Rectal smooth muscle tissue (tissue), 1 donor: ENCODE measurements around the gene FGF19.
"Not testable (repeated sequence)": the region's sequence is repeated elsewhere in the genome, so short reads cannot be mapped to it uniquely, and the experiment has no call there.

ENCODE experiments used
- H3K27ac ChIP-seq: one replicate; pipeline ENCODE4 v1.7.0; 2013; ENCODE audit warnings: low read depth, low read length, inconsistent platforms
- H3K27me3 ChIP-seq: one replicate; pipeline ENCODE4 v1.7.0; 2013; ENCODE audit warnings: low read length; ENCODE audit not compliant: control insufficient read depth, insufficient read depth
- H3K36me3 ChIP-seq: one replicate; pipeline ENCODE4 v1.7.0; 2013; ENCODE audit warnings: low read length; ENCODE audit not compliant: control insufficient read depth, insufficient read depth
- H3K4me1 ChIP-seq: one replicate; pipeline ENCODE4 v1.7.0; 2013; ENCODE audit warnings: low read length; ENCODE audit not compliant: control insufficient read depth, insufficient read depth
- H3K4me3 ChIP-seq: one replicate; pipeline ENCODE4 v1.7.0; 2013; ENCODE audit warnings: low read length
- H3K9ac ChIP-seq: one replicate; pipeline ENCODE4 v1.7.0; 2013; ENCODE audit warnings: low read length

The FGF19 gene

DNA sequence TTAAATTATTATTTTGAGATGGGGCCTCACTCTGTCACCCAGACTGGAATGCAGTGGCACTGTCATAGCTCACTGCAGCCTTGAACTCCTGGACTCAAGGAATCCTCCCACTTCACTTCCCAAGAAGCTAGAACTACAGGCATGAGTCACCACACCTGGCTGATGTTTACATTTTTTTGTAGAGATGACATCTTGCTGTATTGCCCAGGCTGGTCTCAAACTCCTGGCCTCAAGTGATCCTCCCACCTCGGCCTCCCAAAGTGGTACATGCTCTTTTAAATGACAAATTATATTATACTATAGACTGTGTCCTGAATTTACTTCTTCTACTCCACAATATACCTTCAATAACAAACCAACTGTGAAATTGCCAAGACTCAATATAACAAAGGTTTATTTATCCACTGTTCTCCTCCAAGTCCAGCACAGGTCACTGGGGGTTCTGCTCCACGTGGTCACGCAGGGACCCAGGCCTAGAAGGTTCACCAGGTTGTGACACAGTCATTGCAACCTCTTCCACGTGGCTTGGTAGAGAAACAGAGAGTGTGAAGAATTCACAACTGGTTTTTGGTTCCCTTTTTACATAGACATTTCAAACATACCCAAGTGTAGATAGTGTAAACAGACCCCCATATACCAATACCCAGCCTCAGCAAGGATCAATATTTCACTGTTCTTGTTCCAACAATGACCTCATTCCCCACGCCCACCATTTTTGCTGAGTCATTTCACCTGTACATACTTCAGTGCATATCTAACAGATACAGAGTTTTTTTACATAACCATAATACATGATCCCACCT lies 15.7 kb downstream of the FGF19 start:
- not testable (repeated sequence) for H3K9ac ChIP-seq, H3K27ac ChIP-seq, H3K27me3 ChIP-seq, H3K4me1 ChIP-seq, H3K36me3 ChIP-seq, H3K4me3 ChIP-seq

DNA sequence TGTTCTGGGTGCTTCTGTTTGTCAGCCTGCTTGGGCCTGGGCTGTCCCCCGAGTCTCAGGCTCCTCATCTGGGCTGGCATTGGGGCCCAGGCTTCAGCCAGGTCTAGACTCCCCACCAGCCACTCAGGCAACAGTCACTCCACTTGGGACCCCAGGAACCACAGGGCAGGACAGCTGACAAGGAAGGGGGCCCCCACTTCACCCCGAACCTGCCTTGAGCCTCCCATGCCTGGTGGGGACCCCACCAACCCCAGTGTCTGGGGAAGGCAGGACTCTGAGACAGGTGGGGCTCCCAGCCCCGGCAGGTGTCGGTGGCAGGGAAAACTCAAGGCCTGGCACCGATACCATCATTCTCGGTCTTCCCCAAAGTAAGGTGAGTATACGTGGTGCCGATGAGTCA lies 17.0 kb downstream of the FGF19 start:
- Histone ChIP-seq H3K9ac (no peak overlapping the region), H3K4me1 (no peaks in the 10 kb centered on the region), H3K27me3 (no peaks in the 10 kb centered on the region), H3K4me3 (no peak overlapping the region), H3K27ac (no peak overlapping the region), H3K36me3 (no peaks in the 10 kb centered on the region)

DNA sequence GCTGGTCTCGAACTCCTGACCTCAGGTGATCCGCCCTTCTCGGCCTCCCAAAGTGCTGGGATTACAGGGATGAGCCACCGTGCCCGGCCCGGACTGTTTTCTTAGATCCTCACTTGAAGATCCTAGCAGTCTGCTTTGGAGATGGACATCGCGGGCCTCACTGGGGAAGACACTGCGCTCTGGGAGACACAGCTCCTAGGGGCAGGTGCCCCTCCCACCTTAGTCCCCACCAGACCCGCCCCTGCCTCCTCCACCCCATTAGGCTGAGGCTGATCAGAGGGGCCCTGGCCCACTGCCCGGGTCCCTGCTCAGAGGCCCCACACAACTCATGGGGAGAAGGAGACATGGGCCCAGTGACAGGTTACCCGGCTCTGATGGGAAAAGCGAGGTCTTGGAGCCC lies 17.4 kb downstream of the FGF19 start:
- Histone ChIP-seq H3K9ac (no peak overlapping the region), H3K4me1 (no peaks in the 10 kb centered on the region), H3K27me3 (no peaks in the 10 kb centered on the region), H3K36me3 (no peaks in the 10 kb centered on the region), H3K27ac (no peak overlapping the region), H3K4me3 (no peak overlapping the region)

DNA sequence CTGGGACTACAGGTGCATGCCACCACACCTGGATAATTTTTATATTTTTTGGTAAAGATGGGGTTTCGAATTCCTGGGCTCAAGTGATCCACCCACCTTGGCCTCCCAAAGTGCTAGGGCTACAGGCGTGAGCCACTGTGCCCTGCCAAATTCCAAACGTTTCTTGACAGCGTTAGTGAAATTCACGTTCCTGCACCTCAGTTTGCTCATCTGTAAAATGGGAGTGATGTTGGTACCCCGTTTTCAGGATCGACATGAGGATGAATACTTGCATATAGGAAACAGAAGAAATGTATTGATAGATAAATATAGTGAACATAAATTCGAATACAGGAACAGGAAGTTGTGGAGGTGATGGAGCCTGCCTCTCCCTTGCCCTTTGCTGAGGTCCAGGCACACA lies 18.5 kb downstream of the FGF19 start:
- Histone ChIP-seq H3K4me3 (no peak overlapping the region), H3K4me1 (no peaks in the 10 kb centered on the region), H3K36me3 (no peaks in the 10 kb centered on the region), H3K27ac (no peak overlapping the region), H3K27me3 (no peaks in the 10 kb centered on the region), H3K9ac (no peak overlapping the region)

DNA sequence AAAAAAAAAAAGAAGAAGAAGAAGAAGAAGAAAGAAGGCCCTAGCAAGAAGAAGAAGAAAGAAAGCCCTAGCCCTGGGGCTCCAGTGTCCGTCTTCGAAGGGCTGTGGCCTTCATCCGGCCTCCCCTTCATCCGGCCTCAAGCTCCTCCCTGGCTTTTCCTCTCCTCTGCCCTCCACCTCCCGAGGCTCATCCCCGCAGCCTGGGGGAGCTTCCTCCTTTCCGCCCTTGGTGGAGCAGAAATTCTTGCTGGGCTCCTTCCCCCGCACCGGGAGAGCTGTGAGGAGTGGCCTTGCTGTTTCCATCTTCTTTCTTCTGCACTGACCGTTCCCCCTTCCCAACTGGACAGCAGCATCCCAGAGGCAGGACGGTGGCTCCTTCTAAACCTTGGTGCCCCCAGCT lies 19.2 kb downstream of the FGF19 start:
- Histone ChIP-seq H3K27ac (no peak overlapping the region), H3K36me3 (no peaks in the 10 kb centered on the region), H3K4me1 (no peaks in the 10 kb centered on the region), H3K27me3 (no peaks in the 10 kb centered on the region), H3K9ac (no peak overlapping the region), H3K4me3 (no peak overlapping the region)

DNA sequence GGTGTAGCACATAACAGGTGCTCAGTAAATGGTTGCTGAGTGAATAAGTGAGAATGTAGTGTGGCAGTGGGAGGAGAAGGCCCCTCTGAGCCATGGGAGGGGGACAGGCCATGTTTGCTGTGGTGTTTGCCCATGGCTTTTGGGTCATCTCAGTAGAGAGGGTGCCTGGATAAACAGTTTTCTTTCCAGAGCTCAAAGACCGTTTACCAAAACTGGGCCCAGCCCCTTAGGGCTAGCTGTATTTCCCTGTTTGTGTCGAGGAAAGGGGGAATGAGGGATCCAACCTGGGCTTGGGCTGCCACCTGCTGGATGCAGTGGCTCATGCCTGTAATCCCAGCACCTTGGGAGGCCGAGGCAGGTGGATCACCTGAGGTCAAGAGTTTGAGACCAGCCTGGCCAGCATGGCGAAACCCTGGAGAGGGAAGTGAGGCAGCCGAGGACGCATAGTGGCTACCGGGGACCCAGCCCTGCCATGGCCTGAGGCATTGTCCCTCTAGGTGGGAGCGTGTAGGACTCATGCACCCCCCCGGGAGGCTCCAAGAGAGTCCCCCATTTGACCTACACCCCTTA lies 20.0 kb downstream of the FGF19 start:
- H3K36me3 ChIP-seq = no peaks in the 10 kb centered on the region
- H3K9ac ChIP-seq = no peak overlapping the region
- no peaks in the 10 kb centered on the region for H3K27me3 ChIP-seq
- H3K27ac ChIP-seq = no peak overlapping the region
- H3K4me3 ChIP-seq = no peak overlapping the region
- no peaks in the 10 kb centered on the region for H3K4me1 ChIP-seq

DNA sequence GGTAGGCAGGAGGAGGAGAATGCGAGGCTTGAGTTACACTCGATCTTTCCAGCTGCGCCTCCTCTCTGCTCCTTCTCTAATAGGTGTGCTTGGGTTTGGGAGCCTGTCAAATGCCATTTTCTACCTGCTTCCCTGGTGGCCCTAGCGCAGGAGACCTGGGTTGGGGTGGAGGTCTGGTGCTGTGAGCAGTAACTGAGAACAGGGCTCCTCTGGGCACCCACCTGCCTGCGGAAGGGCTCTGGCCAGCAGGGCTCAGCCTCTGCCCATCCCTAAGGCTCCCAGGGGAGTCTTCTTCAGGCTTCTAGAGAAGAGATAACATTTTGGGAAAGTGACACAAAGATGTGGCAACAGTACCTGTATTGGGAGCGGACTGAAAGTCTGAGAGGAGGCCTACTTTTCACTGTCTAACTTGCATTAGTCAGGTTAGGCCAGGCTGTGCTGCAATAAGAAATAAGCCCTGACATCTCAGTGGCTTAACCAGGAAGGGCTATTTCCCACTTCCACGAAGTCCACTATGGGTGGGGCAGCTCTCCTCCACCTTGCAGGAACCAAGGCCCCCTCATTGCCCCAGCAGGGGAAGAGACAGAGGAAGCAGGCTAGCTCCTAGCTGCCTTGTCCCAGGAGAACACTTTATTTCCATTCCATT lies 21.0 kb downstream of the FGF19 start:
- Histone ChIP-seq H3K9ac (no peak overlapping the region), H3K27ac (no peak overlapping the region), H3K36me3 (no peaks in the 10 kb centered on the region), H3K4me3 (no peak overlapping the region), H3K27me3 (no peaks in the 10 kb centered on the region), H3K4me1 (no peaks in the 10 kb centered on the region)

DNA sequence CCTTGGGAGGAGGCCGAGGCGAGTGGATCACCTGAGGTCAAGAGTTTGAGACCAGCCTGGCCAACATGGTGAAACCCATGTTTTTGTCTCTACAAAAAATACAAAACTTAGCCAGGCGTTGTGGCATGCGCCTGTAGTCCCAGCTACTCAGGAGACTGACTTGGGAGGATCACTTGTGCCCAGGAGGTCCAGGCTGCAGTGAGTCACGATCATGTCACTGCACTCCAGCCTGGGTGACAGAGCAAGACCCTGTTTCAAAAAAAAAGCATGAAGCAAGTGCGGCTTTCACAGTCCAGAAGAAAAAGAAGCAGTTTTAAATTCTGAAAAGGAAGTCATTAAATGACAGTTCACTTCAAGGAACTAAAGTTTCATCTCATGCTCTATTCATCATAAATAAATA lies 21.6 kb downstream of the FGF19 start:
- H3K9ac ChIP-seq = no peak overlapping the region
- no peaks in the 10 kb centered on the region for H3K36me3 ChIP-seq
- no peaks in the 10 kb centered on the region for H3K27me3 ChIP-seq
- H3K27ac ChIP-seq = no peak overlapping the region
- no peak overlapping the region for H3K4me3 ChIP-seq
- no peaks in the 10 kb centered on the region for H3K4me1 ChIP-seq

DNA sequence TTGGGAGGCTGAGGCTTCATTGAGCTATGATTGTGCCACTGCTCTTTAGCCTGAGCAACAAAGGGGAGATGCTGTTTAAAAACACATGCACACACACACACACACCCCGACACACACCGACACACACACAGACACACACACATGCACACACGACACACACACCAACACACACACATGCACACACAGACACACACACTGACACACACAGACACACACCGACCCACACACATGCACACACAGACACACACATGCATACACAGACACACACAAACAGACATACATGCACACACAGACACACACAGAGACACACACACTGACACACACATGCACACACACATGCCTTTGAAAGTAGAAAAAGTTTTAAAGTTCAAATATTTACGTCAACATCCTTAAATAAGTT lies 23.1 kb downstream of the FGF19 start:
- Histone ChIP-seq H3K4me1 (no peaks in the 10 kb centered on the region), H3K27me3 (no peaks in the 10 kb centered on the region), H3K9ac (no peak overlapping the region), H3K4me3 (no peak overlapping the region), H3K36me3 (no peaks in the 10 kb centered on the region), H3K27ac (no peak overlapping the region)

DNA sequence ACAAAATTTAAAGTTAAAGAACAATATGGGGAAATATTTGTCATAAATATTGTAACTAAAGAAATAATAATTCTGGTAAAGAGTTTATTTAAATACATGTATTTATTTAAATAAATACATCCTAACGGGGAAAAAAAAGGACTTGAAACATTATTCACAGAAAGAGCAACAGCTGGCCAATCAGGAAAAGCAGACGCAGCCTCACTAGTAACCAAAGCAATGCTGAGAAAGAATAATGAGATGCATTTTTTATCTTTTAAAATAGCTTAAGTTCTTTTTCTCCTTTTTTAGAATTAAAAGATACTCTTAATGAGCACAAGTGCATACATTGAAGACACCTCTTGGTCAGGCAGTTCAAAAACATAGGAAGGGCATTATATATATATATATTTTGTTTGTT lies 26.1 kb downstream of the FGF19 start:
- Histone ChIP-seq H3K27me3 (no peaks in the 10 kb centered on the region), H3K4me3 (no peak overlapping the region), H3K4me1 (peaks cover 10% of the 10 kb centered on the region), H3K9ac (no peak overlapping the region), H3K27ac (no peak overlapping the region), H3K36me3 (no peaks in the 10 kb centered on the region)

DNA sequence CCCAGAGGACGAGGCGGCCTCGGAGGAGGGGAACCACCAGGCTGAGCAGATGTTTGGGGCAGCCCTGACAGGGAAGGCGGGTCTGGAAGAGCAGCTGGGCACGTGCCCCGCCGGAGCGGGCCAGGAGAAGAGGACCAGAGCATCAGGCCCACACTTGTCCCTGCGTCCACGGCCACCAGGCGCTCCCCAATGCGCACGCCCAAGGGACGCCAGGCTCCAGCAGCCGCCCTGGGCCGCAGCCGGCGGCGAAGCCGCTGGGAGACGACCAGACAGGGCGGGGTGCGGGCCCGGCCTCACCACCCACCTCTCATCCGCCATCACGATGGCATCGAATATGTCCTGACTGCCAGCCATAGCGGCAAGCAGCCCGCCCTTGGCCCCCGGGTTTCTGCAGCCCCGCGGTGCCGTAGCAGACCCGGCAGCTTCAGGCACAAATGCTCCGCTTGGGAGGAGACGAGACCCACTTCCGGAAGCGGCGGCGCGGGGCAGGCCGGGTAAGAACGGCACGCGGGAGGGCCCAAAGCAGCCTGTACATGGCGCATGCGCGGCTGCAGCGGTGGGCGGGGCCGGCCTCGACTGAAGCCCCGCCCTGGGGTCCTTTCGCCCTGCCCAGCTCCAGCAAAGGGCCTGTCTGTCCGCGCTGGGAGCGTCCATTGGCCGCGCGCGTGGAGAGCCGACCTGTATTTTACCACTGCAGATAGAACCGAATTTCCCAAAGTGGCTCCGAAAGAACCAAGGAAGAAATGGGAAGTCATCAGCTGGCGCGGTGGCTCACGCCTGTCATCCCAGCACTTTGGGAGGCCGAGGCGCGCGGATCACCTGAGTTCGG lies 28.7 kb downstream of the FGF19 start, which contains the start of gene LTO1:
Gene LTO1 (minus strand): TSS at position 468 of the 829 bp plus-strand sequence. CDS start 114 bp downstream, at position 354.
- Histone ChIP-seq H3K36me3 (peaks cover 15% of the 10 kb centered on the region), H3K4me1 (peaks cover 10% of the 10 kb centered on the region), H3K4me3 (peak within 1 kb of the TSS; percentile 97), H3K27ac (peak within 1 kb of the TSS; percentile 81), H3K27me3 (no peaks in the 10 kb centered on the region), H3K9ac (peak within 1 kb of the TSS; percentile 88)

DNA sequence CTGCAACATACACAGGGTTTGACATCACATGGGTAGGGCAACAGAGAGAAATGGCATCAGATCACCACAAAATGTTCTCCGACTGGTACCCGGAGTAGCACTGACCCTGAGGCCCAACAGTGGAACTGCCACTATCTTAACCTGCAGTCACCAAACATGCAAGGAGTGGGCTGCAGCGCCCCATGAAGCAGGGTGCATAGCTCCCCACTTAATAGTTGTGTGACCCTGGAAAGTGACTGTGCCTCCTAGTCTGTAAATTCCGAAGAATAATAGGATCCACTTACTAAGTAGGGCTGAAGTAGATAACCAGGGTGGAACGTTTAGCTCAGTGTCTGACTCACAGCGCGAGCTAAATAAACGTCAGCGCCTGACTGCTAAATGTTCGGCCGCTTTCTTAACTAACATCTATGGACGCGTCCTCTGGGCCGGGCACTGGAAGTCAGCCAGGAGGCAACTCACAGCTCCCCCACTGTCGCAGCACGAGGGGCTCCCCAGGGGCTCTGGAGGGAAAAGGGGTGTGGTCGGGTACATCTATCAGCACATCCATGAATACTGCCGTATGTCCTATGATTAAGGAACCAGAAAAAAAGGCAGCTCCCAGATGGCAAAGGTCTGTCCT lies 29.4 kb downstream of the FGF19 start:
- H3K27ac ChIP-seq = peak overlapping the region; percentile 81

More for the DNA sequence above, 29.4 kb downstream of the FGF19 start:
- H3K36me3 ChIP-seq = peaks cover 17% of the 10 kb centered on the region
- peak overlapping the region; percentile 97 for H3K4me3 ChIP-seq
- H3K27me3 ChIP-seq = no peaks in the 10 kb centered on the region
- H3K4me1 ChIP-seq = peaks cover 13% of the 10 kb centered on the region
- peak overlapping the region; percentile 88 for H3K9ac ChIP-seq
